ENCODE measurements around the gene UNC80.

The UNC80 gene

GRCh38 chr2:210027608-210028007 is 256.0 kb downstream of the UNC80 start:
- no peak for DNase-seq (ENCODE audit: low read depth in 2 of 2)

- DNase-seq (ENCODE audit: low read depth in 2 of 2): no peak
Measured at GRCh38 chr2:210028178-210028577, 256.5 kb downstream of the UNC80 start.

- DNase-seq (ENCODE audit: low read depth in 2 of 2): no peak
Measured at GRCh38 chr2:210034087-210034683, 262.6 kb downstream of the UNC80 start.

- no peak for DNase-seq (ENCODE audit: low read depth in 2 of 2)
Measured at GRCh38 chr2:210035679-210036078, 264.0 kb downstream of the UNC80 start.

- no peak for DNase-seq (ENCODE audit: low read depth in 2 of 2)
Measured at GRCh38 chr2:210038078-210038477, 266.4 kb downstream of the UNC80 start.

- no peak for DNase-seq (ENCODE audit: low read depth in 2 of 2)
Measured at GRCh38 chr2:210046851-210047500, 275.3 kb downstream of the UNC80 start.
